ENCODE data around the gene TRPC5OS.

- TF ChIP-seq POLR2A (IDR thresholded peaks at IDR 0.05; ENCODE audit: low read depth, low read length) = no peak
- TF ChIP-seq CTCF (conservative IDR thresholded peaks at IDR 0.05; ENCODE audit: low read depth, low read length) = no peak
Observed at GRCh38 chrX:111888600-111888999, 12.6 kb downstream of the TRPC5OS start.
